Activated B cell treated with CpG ODN at 0.5 μM for 24 hours (primary cell): Measurements from ENCODE around the gene GDAP2. TPM values are rescaled to one million over a fixed set of nuclear protein-coding genes. Genes with fewer than 3 reads are reported as not detected.

Experiments
- ATAC-seq: fragments of 200-7000 bp; cut with Tn5 transposase; one replicate; pipeline ENCODE4 v1.10.0; 2021; ENCODE audit warnings: low read depth, mild to moderate bottlenecking, moderate library complexity
- CTCF ChIA-PET: fragments of 350-600 bp; sonication (Branson Sonifier 250); formaldehyde crosslinking; loops from one replicate; lab custom pipeline; 2021; ENCODE audit warnings: antibody characterized with exemption; lab: Charles Lee
- POLR2A ChIA-PET: fragments of 350-600 bp; sonication (Branson Sonifier 250); formaldehyde crosslinking; loops from one replicate; lab custom pipeline; 2021; ENCODE audit warnings: antibody characterized with exemption; lab: Charles Lee
- DNase-seq: peaks from one replicate; pipeline ENCODE4 v3.0.0; 2022
- H3K27ac Mint-ChIP-seq: one replicate; pipeline ENCODE4 v1.8.0; 2020; ENCODE audit warnings: mixed read lengths
- H3K27me3 Mint-ChIP-seq: one replicate; pipeline ENCODE4 v1.8.0; 2021; ENCODE audit warnings: mixed read lengths
- H3K36me3 Mint-ChIP-seq: one replicate; pipeline ENCODE4 v1.8.0; 2021; ENCODE audit warnings: low read depth, mixed read lengths
- H3K4me1 Mint-ChIP-seq: one replicate; pipeline ENCODE4 v1.8.0; 2021; ENCODE audit warnings: mixed read lengths
- H3K4me3 Mint-ChIP-seq: one replicate; pipeline ENCODE4 v1.8.0; 2020; ENCODE audit warnings: mild to moderate bottlenecking, mixed read lengths
- H3K9me3 Mint-ChIP-seq: one replicate; pipeline ENCODE4 v1.8.0; 2020; ENCODE audit warnings: mixed read lengths
- intact Hi-C: fragments of 100-400 bp; cut with micrococcal nuclease; formaldehyde crosslinking; loops from one replicate; pipeline ENCODE4 v1.15.1; 2024
- total RNA-seq: library from RNA; stranded (reverse); gene quantifications from 2 replicates; pipeline ENCODE4 v1.2.3, GENCODE V29; 2022
- TF ChIP-seq, protein P1 (sequence below): fragments of 200-600 bp; IDR thresholded peaks from one replicate; pipeline ENCODE4 v1.8.0; 2022; ENCODE audit warnings: antibody characterized with exemption, mild to moderate bottlenecking

Gene GDAP2
- total RNA-seq, 1 donor from 2014 or later: 20.6 TPM

- intact Hi-C loops: no loop called here
- TF ChIP-seq, protein P1, sequence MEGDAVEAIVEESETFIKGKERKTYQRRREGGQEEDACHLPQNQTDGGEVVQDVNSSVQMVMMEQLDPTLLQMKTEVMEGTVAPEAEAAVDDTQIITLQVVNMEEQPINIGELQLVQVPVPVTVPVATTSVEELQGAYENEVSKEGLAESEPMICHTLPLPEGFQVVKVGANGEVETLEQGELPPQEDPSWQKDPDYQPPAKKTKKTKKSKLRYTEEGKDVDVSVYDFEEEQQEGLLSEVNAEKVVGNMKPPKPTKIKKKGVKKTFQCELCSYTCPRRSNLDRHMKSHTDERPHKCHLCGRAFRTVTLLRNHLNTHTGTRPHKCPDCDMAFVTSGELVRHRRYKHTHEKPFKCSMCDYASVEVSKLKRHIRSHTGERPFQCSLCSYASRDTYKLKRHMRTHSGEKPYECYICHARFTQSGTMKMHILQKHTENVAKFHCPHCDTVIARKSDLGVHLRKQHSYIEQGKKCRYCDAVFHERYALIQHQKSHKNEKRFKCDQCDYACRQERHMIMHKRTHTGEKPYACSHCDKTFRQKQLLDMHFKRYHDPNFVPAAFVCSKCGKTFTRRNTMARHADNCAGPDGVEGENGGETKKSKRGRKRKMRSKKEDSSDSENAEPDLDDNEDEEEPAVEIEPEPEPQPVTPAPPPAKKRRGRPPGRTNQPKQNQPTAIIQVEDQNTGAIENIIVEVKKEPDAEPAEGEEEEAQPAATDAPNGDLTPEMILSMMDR: no peak
- POLR2A ChIA-PET: no interaction called here
- ATAC-seq: no peak
- Mint-ChIP-seq H3K36me3 (peaks cover 86% of the 10 kb centered on the region), H3K27me3 (no peaks in the 10 kb centered on the region), H3K4me1 (no peaks in the 10 kb centered on the region), H3K27ac (no peak overlapping the region), H3K9me3 (no peaks in the 10 kb centered on the region), H3K4me3 (no peak overlapping the region)
- no peak for DNase-seq
- CTCF ChIA-PET: interaction anchor here (1.1 kb wide), 1 partner anchor 15 kb away, joined by 3 read pairs; no protein-coding TSS in a partner anchor
Measured at GRCh38 chr1:117911051-117911450, 18.4 kb downstream of the GDAP2 start.

DNA sequence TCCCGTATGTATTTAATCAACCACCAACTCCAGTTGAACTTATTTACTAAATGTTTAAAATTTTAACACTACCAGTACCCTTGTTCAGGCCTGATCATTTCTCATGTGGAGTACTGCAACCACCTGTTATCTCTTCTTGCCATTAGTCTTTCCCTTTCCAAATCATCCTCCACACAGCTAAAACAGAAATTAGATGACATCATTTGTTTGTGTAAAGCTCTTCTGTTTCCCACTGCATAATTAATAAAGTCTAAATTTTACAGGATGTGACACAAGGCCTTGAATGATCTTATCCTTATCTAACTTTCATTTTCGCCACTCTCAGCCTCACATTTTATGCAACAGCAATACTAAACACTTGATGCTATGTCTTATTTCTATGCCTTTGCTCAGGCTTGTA lies 24.4 kb downstream of the GDAP2 start:
- TF ChIP-seq, protein P1: no peak
- POLR2A ChIA-PET: interaction anchor here (0.6 kb wide), 1 partner anchor 118 kb away, joined by 3 read pairs; no protein-coding TSS in a partner anchor
- Mint-ChIP-seq H3K9me3 (no peaks in the 10 kb centered on the region), H3K27me3 (no peaks in the 10 kb centered on the region), H3K36me3 (peaks cover 80% of the 10 kb centered on the region), H3K4me3 (no peak overlapping the region), H3K4me1 (no peaks in the 10 kb centered on the region), H3K27ac (no peak overlapping the region)
- CTCF ChIA-PET: interaction anchor here (2.6 kb wide), 1 partner anchor 8 kb away, joined by 11 read pairs; no protein-coding TSS in a partner anchor
- DNase-seq: no peak
- intact Hi-C loops: no loop called here
- no peak for ATAC-seq

DNA sequence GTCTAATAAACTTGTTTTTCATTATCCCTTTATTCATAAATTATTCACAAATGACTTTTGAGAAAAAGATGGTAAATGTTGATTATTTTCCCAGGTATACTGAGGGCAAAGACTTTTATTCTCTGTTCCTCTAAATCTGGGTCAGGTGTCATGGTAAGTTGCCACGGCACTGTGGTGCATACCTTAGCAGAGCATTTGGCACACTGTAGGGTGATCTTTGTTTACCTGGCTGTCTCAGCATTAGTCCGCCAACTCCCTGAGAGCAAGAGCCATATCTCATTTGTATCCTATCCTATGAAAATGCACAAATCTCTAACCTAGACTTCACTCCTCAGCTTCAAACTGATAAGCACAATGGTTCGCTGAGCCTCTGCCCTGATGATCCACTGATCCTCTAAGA lies 24.9 kb downstream of the GDAP2 start:
- Mint-ChIP-seq H3K4me3 (no peak overlapping the region), H3K36me3 (peaks cover 77% of the 10 kb centered on the region), H3K27ac (no peak overlapping the region), H3K9me3 (no peaks in the 10 kb centered on the region), H3K27me3 (no peaks in the 10 kb centered on the region), H3K4me1 (no peaks in the 10 kb centered on the region)
- ATAC-seq (no peak), DNase-seq (no peak)
- intact Hi-C loops: no loop called here
- POLR2A ChIA-PET: interaction anchor here (0.6 to 0.7 kb wide), 2 partner anchors 117 to 405 kb away, joined by 3 read pairs; no protein-coding TSS in a partner anchor
- TF ChIP-seq, protein P1: no peak
- CTCF ChIA-PET: no interaction called here

GRCh38 chr1:117902944-117903343 lies 26.5 kb downstream of the GDAP2 start:
- ChIA-PET POLR2A (no interaction called here), CTCF (no interaction called here)
- no peaks in the 10 kb centered on the region for H3K4me1 Mint-ChIP-seq
- H3K27ac Mint-ChIP-seq: no peak overlapping the region
- intact Hi-C loops: no loop called here
- DNase-seq (no peak), ATAC-seq (no peak)
- no peaks in the 10 kb centered on the region for H3K27me3 Mint-ChIP-seq
- H3K36me3 Mint-ChIP-seq: peaks cover 83% of the 10 kb centered on the region
- no peaks in the 10 kb centered on the region for H3K9me3 Mint-ChIP-seq
- H3K4me3 Mint-ChIP-seq: no peak overlapping the region
- TF ChIP-seq, protein P1: no peak

- ATAC-seq: no peak
- Mint-ChIP-seq H3K27me3 (no peaks in the 10 kb centered on the region), H3K4me3 (no peak overlapping the region), H3K9me3 (no peaks in the 10 kb centered on the region), H3K27ac (no peak overlapping the region), H3K36me3 (peaks cover 73% of the 10 kb centered on the region), H3K4me1 (no peaks in the 10 kb centered on the region)
- ChIA-PET CTCF (no interaction called here), POLR2A (no interaction called here)
- intact Hi-C loops: loop anchor here (5.0 to 10.0 kb wide), 2 partner anchors 225 to 778 kb away; partner anchors contain the start of gene TRIM45
- TF ChIP-seq, protein P1: no peak
- no peak for DNase-seq
Measured at GRCh38 chr1:117899801-117900200, 29.6 kb downstream of the GDAP2 start.
